ENCODE data around the gene HHATL. TPM values are rescaled to one million over a fixed set of nuclear protein-coding genes. Genes with fewer than 3 reads are reported as not detected.

The HHATL gene
- total RNA-seq, 1 experiment from 2014 or later = not detected

DNA sequence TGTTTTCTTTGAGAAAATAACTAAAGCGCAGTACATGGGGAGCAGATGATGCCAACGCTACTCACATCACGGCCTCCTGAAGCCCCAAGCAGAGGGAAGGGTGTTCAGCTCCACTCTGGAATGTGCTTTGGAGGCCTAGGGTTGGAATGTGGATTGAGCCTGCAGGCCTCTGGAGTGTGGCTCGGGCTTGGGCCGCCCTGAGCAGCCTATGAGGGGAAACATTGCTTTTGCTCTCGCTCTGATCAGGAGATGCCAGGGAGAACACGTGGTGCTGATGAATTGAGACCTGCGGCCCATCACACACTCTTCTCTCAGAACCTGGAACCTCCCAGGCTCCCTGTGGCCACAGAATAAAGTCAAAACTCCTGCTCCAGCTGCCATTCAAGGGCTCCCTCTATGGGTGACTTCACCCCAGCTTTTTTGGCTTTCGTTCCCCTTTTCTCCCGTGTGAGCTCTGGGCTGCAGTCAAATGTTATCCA is 47.2 kb upstream of the HHATL start:
- H3K9me3 ChIP-seq = no peaks in the 10 kb centered on the region
- no peak overlapping the region for H3K4me3 Mint-ChIP-seq (ENCODE audit: unreplicated experiment)
- no peaks in the 10 kb centered on the region for H3K4me1 Mint-ChIP-seq (ENCODE audit: low read depth, unreplicated experiment)
- no peaks in the 10 kb centered on the region for H3K4me1 ChIP-seq
- no peak overlapping the region for H3K4me3 ChIP-seq (ENCODE audit: low read depth, low read length)
- no TSS peak for BruUV-seq (replicated peaks)
- H3K27me3 Mint-ChIP-seq (ENCODE audit: insufficient read depth, unreplicated experiment) = no peaks in the 10 kb centered on the region
- peak in 1 of 2 experiments; percentile 17 for DNase-seq
- H3K9me3 Mint-ChIP-seq (ENCODE audit: unreplicated experiment) = no peaks in the 10 kb centered on the region
- no peaks in the 10 kb centered on the region for H3K36me3 ChIP-seq (ENCODE audit: control insufficient read depth, insufficient read depth, low read length)
- H3K36me3 Mint-ChIP-seq (ENCODE audit: insufficient read depth, unreplicated experiment) = no peaks in the 10 kb centered on the region
- ChIA-PET POLR2A (interaction anchor here (0.6 kb wide), 1 partner anchor 39 kb away, joined by 6 read pairs; no protein-coding TSS in a partner anchor), CTCF (interaction anchor here (0.6 to 1.4 kb wide), 4 partner anchors 90 to 172 kb away, joined by 3 to 5 read pairs (median 4); partner anchors contain the start of gene SEC22C)
- intact Hi-C loops (cut with micrococcal nuclease; ENCODE audit: unreplicated experiment) = loop anchor here (5.0 kb wide), 1 partner anchor 167 kb away; the partner anchor contains the start of gene SEC22C
- H3K27ac Mint-ChIP-seq (ENCODE audit: unreplicated experiment) = no peak overlapping the region
- TF ChIP-seq, protein P1, sequence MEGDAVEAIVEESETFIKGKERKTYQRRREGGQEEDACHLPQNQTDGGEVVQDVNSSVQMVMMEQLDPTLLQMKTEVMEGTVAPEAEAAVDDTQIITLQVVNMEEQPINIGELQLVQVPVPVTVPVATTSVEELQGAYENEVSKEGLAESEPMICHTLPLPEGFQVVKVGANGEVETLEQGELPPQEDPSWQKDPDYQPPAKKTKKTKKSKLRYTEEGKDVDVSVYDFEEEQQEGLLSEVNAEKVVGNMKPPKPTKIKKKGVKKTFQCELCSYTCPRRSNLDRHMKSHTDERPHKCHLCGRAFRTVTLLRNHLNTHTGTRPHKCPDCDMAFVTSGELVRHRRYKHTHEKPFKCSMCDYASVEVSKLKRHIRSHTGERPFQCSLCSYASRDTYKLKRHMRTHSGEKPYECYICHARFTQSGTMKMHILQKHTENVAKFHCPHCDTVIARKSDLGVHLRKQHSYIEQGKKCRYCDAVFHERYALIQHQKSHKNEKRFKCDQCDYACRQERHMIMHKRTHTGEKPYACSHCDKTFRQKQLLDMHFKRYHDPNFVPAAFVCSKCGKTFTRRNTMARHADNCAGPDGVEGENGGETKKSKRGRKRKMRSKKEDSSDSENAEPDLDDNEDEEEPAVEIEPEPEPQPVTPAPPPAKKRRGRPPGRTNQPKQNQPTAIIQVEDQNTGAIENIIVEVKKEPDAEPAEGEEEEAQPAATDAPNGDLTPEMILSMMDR (IDR thresholded peaks at IDR 0.05; ENCODE audit: insufficient read depth in 1 of 2, low read depth in 1 of 2, low read length in 1 of 2, severe bottlenecking in 1 of 2, unreplicated experiment in 1 of 2) = peak; percentile 37 to 52
- no peaks in the 10 kb centered on the region for H3K27me3 ChIP-seq (replicated peaks; ENCODE audit: control insufficient read depth, insufficient read depth, low read length)

DNA sequence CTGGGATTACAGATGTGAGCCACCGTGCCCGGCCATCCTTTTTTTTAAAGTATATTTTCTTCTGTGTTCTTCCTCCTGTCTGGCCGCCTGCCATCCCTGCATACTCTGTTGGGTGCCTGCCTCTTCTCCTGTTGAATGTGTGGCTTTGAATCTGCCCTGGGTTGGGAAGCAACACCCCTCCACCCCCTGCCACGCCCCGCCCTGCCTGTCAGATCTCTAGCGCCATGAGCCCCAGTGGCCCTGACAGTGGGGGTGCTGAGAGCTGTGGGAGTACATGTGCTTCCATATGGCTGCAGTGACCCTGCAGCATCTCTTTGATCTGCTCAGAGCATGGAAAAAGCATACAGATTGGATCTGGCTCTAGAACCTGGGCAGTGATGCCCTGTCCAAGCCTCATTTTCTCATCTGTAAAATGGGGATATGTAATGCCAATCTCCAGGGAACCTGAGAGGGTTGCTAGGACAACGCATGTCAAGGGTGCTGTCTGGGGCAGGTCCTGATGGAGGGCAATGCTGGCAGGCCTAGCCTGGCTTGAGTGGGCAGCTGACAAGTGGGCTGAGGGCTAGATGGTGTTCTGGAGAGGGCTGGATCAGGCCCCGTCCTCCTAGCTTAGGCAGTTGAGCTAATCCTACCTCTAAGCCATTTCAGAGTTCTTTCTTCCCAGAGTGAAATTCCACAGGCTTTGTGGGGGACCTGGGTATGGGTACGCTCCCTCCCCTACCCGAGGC is 46.6 kb upstream of the HHATL start:
- no peaks in the 10 kb centered on the region for H3K27me3 ChIP-seq (replicated peaks; ENCODE audit: control insufficient read depth, insufficient read depth, low read length)
- H3K27ac Mint-ChIP-seq (ENCODE audit: unreplicated experiment) = no peak overlapping the region
- ChIA-PET CTCF (interaction anchor here (0.6 to 1.4 kb wide), 3 partner anchors 90 to 172 kb away, joined by 3 to 5 read pairs (median 4); partner anchors contain the start of gene SEC22C), POLR2A (no interaction called here)
- H3K36me3 ChIP-seq (ENCODE audit: control insufficient read depth, insufficient read depth, low read length) = no peaks in the 10 kb centered on the region
- H3K9me3 ChIP-seq = no peaks in the 10 kb centered on the region
- H3K27me3 Mint-ChIP-seq (ENCODE audit: insufficient read depth, unreplicated experiment) = no peaks in the 10 kb centered on the region
- no peak for DNase-seq
- no peaks in the 10 kb centered on the region for H3K36me3 Mint-ChIP-seq (ENCODE audit: insufficient read depth, unreplicated experiment)
- no peak overlapping the region for H3K4me3 ChIP-seq (ENCODE audit: low read depth, low read length)
- no peaks in the 10 kb centered on the region for H3K9me3 Mint-ChIP-seq (ENCODE audit: unreplicated experiment)
- no TSS peak for BruUV-seq (replicated peaks)
- intact Hi-C loops (cut with micrococcal nuclease; ENCODE audit: unreplicated experiment) = no loop called here
- H3K4me3 Mint-ChIP-seq (ENCODE audit: unreplicated experiment) = no peak overlapping the region
- TF ChIP-seq, protein P1 (IDR thresholded peaks at IDR 0.05; ENCODE audit: insufficient read depth in 1 of 2, low read depth in 1 of 2, low read length in 1 of 2, severe bottlenecking in 1 of 2, unreplicated experiment in 1 of 2) = no peak
- no peaks in the 10 kb centered on the region for H3K4me1 Mint-ChIP-seq (ENCODE audit: low read depth, unreplicated experiment)
- H3K4me1 ChIP-seq = no peaks in the 10 kb centered on the region

DNA sequence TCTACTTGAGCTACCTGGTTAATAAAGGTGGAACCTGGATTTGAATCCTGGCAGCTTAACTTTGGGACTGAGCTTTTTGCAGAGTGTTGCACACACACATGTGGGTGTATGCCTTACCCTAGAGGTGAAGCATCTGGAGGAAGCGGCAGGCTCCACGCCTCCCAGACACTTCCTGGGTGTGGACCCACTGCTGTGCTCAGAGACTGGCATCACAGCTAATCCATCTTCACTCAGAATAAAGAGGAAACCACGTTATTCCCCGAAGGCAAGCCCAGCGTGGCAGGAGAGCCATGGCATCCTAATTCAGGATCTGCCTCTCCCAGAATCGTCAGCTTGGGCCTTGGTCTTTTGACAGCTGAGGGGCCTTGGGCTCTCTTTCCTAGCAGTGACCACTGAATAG is 45.0 kb upstream of the HHATL start:
- Mint-ChIP-seq H3K4me1 (ENCODE audit: low read depth, unreplicated experiment) (no peaks in the 10 kb centered on the region), H3K9me3 (ENCODE audit: unreplicated experiment) (no peaks in the 10 kb centered on the region)

More for the DNA sequence above, 45.0 kb upstream of the HHATL start:
- BruUV-seq (replicated peaks) = no TSS peak
- Histone ChIP-seq H3K36me3 (ENCODE audit: control insufficient read depth, insufficient read depth, low read length) (no peaks in the 10 kb centered on the region), H3K4me1 (no peaks in the 10 kb centered on the region), H3K4me3 (ENCODE audit: low read depth, low read length) (no peak overlapping the region), H3K27me3 (replicated peaks; ENCODE audit: control insufficient read depth, insufficient read depth, low read length) (no peaks in the 10 kb centered on the region), H3K9me3 (no peaks in the 10 kb centered on the region)
- ChIA-PET CTCF (no interaction called here), POLR2A (no interaction called here)
- Mint-ChIP-seq H3K4me3 (ENCODE audit: unreplicated experiment) (no peak overlapping the region), H3K27ac (ENCODE audit: unreplicated experiment) (no peak overlapping the region), H3K27me3 (ENCODE audit: insufficient read depth, unreplicated experiment) (no peaks in the 10 kb centered on the region), H3K36me3 (ENCODE audit: insufficient read depth, unreplicated experiment) (no peaks in the 10 kb centered on the region)
- DNase-seq = no peak
- TF ChIP-seq, protein P1 (IDR thresholded peaks at IDR 0.05; ENCODE audit: insufficient read depth in 1 of 2, low read depth in 1 of 2, low read length in 1 of 2, severe bottlenecking in 1 of 2, unreplicated experiment in 1 of 2) = no peak
- intact Hi-C loops (cut with micrococcal nuclease; ENCODE audit: unreplicated experiment) = no loop called here

Measured in Caco-2 (cell line).